Measurements from ENCODE around the gene MSMP. TPM values are rescaled to one million over a fixed set of nuclear protein-coding genes. Genes with fewer than 3 reads are reported as not detected.
A peak's percentile ranks its signal among the peaks of the same experiment; 100 is the strongest.

Gene MSMP
- total and polyA plus RNA-seq, 2 experiments from 2014 or later, result not detected

- Histone ChIP-seq H3K9me3 (ENCODE audit: low read depth) (no peaks in the 10 kb centered on the region), H3K4me3 (peak overlapping the region; percentile 20), H3K27me3 (no peaks in the 10 kb centered on the region), H3K27ac (no peak overlapping the region), H3K4me1 (ENCODE audit: low read depth) (peaks cover 17% of the 10 kb centered on the region), H3K36me3 (no peaks in the 10 kb centered on the region)
- DNase-seq (ENCODE audit: low read depth in 1 of 2, low spot score in 1 of 2), result peak; percentile 88 to 94
- peak; percentile 86 for TF ChIP-seq CTCF (IDR thresholded peaks at IDR 0.05; ENCODE audit: low read depth, low read length)
These were observed 36.6 kb upstream of the MSMP start for GRCh38 chr9:35790385-35791296.

- no peak overlapping the region for H3K27ac ChIP-seq
- H3K4me3 ChIP-seq, result no peak overlapping the region
- no peak for DNase-seq (ENCODE audit: low read depth in 1 of 2, low spot score in 1 of 2)
- H3K27me3 ChIP-seq, result no peaks in the 10 kb centered on the region
- no peaks in the 10 kb centered on the region for H3K36me3 ChIP-seq
- no peak for TF ChIP-seq CTCF (IDR thresholded peaks at IDR 0.05; ENCODE audit: low read depth, low read length)
- H3K9me3 ChIP-seq (ENCODE audit: low read depth), result no peaks in the 10 kb centered on the region
- H3K4me1 ChIP-seq (ENCODE audit: low read depth), result peaks cover 17% of the 10 kb centered on the region
These were observed 35.9 kb upstream of the MSMP start for GRCh38 chr9:35790025-35790384.

GRCh38 chr9:35789541-35789940, 35.5 kb upstream of the MSMP start:
- Histone ChIP-seq H3K4me1 (ENCODE audit: low read depth) (peaks cover 17% of the 10 kb centered on the region), H3K27me3 (no peaks in the 10 kb centered on the region), H3K4me3 (no peak overlapping the region), H3K9me3 (ENCODE audit: low read depth) (no peaks in the 10 kb centered on the region), H3K27ac (no peak overlapping the region), H3K36me3 (no peaks in the 10 kb centered on the region)
- TF ChIP-seq CTCF (IDR thresholded peaks at IDR 0.05; ENCODE audit: low read depth, low read length), result no peak
- no peak for DNase-seq (ENCODE audit: low read depth in 1 of 2, low spot score in 1 of 2)

- Histone ChIP-seq H3K36me3 (no peaks in the 10 kb centered on the region), H3K9me3 (ENCODE audit: low read depth) (no peaks in the 10 kb centered on the region), H3K27ac (no peak overlapping the region), H3K4me1 (ENCODE audit: low read depth) (no peaks in the 10 kb centered on the region), H3K4me3 (no peak overlapping the region), H3K27me3 (no peaks in the 10 kb centered on the region)
- TF ChIP-seq CTCF (IDR thresholded peaks at IDR 0.05; ENCODE audit: low read depth, low read length), result no peak
- no peak for DNase-seq (ENCODE audit: low read depth in 1 of 2, low spot score in 1 of 2)
These were observed 29.3 kb upstream of the MSMP start for GRCh38 chr9:35783418-35783817.

- Histone ChIP-seq H3K27ac (no peak overlapping the region), H3K4me1 (ENCODE audit: low read depth) (no peaks in the 10 kb centered on the region), H3K36me3 (no peaks in the 10 kb centered on the region), H3K9me3 (ENCODE audit: low read depth) (no peaks in the 10 kb centered on the region), H3K27me3 (no peaks in the 10 kb centered on the region), H3K4me3 (no peak overlapping the region)
- no peak for DNase-seq (ENCODE audit: low read depth in 1 of 2, low spot score in 1 of 2)
- no peak for TF ChIP-seq CTCF (IDR thresholded peaks at IDR 0.05; ENCODE audit: low read depth, low read length)
These were observed 27.0 kb upstream of the MSMP start for GRCh38 chr9:35781066-35781465.
